IPS DF 6.9 (cell line): ENCODE measurements around the gene LOC101059915.
"Not testable (repeated sequence)": the region's sequence is repeated elsewhere in the genome, so short reads cannot be mapped to it uniquely, and the experiment has no call there.

ENCODE experiments used
- DNase-seq: peaks from one replicate; pipeline ENCODE4 v3.0.0-alpha.2; 2013; ENCODE audit warnings: low read depth, low spot score
- H3K27ac ChIP-seq: one replicate; pipeline ENCODE4 v1.5.1; 2013; ENCODE audit warnings: low read length, control low read depth
- H3K27me3 ChIP-seq: 2 replicates; pipeline ENCODE4 v1.6.1; 2013; ENCODE audit warnings: mild to moderate bottlenecking, low read length; ENCODE audit not compliant: control insufficient read depth, insufficient read depth
- H3K36me3 ChIP-seq: 2 replicates; pipeline ENCODE4 v1.6.1; 2013; ENCODE audit warnings: low read length; ENCODE audit not compliant: control insufficient read depth, insufficient read depth
- H3K4me1 ChIP-seq: 2 replicates; pipeline ENCODE4 v1.6.1; 2013; ENCODE audit warnings: low read length; ENCODE audit not compliant: control insufficient read depth, insufficient read depth
- H3K4me3 ChIP-seq: 2 replicates; pipeline ENCODE4 v1.5.1; 2013; ENCODE audit warnings: mild to moderate bottlenecking, low read length
- H3K9me3 ChIP-seq: 2 replicates; pipeline ENCODE4 v1.6.1; 2013; ENCODE audit warnings: low read length, inconsistent platforms; ENCODE audit not compliant: control insufficient read depth, insufficient read depth
- WGBS: extraction: QIAGEN DNeasy Blood & Tissue Kit; methylation state at CpG from one replicate; pipeline ENCODE4 v1.1.7; 2013; ENCODE audit warnings: mixed read lengths, missing lambda C conversion rate; ENCODE audit not compliant: insufficient read length, insufficient coverage; 5-methylcytosine and 5-hydroxymethylcytosine counted together

Gene LOC101059915

DNA sequence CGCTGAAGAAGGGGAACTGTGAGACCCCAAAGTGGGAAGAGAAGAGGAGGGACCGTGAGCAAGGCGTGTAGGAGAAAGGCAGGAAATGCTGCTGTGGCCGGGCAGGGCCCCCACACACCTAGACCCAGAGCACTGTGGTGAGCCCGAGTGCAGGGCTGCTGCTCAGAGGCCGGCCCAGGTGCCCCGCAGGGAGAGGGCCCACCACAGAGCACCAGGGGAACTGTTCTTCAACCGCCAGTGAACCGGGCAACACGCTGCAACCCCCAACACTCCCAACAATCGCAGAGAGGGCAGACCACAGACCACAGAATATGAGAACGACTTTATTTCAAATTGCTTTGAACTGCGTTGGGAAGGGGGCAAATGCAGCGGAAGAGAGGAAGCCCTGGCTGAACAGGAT, 46.7 kb downstream of the LOC101059915 start:
- not testable (repeated sequence) for DNase-seq
- no CpG with 5 or more reads among the region's 14 CpGs for WGBS

DNA sequence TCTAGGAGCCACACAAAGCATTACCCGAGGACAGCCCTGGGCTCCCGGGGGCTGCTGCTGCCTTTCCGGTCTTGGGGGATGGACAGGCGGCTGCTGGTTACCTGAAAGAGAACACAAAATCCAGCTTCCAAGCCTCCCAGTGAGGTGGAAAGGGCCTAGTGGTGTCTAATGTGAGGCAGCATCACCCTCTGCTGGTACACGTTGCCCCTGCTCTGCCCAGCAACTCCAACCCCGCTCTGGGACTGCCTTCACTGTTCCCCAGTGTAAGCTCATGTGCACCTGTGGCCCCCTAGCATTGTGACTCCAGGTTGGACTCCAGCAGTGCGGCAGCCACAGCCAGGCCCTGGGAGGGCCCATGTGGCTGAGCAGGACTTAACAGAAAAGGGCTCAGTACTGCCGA, 48.2 kb downstream of the LOC101059915 start:
- WGBS = no CpG with 5 or more reads among the region's 8 CpGs
- H3K27me3 ChIP-seq, H3K36me3 ChIP-seq: not testable (repeated sequence)

More for the DNA sequence above, 46.7 kb downstream of the LOC101059915 start:
- not testable (repeated sequence) for H3K4me1 ChIP-seq, H3K9me3 ChIP-seq, H3K36me3 ChIP-seq, H3K4me3 ChIP-seq, H3K27me3 ChIP-seq, H3K27ac ChIP-seq

DNA sequence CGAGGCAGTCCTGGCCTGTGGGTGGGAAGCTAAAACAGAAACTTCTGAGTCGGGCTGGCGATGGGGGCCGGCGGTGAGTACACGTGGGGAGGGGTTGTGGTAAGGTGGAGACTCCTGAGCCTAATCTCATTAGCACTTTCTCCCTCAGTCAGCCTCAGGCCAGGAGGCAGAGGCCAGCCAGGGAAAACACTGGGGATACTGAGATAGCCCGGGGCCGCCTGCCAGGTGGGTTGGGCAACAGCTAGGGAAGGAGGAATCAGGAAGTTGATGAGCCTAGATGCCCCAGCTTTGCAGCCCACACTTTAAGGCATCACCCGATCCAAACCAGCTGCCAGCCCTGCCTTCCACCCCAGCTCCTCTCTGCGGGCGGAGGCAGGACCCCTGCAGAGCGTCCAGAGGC, 49.0 kb downstream of the LOC101059915 start:
- no CpG with 5 or more reads among the region's 12 CpGs for WGBS
- H3K9me3 ChIP-seq, H3K27me3 ChIP-seq, H3K36me3 ChIP-seq, DNase-seq, H3K4me1 ChIP-seq, H3K4me3 ChIP-seq, H3K27ac ChIP-seq: not testable (repeated sequence)

More for the DNA sequence above, 48.2 kb downstream of the LOC101059915 start:
- DNase-seq, H3K4me3 ChIP-seq, H3K9me3 ChIP-seq, H3K27ac ChIP-seq, H3K4me1 ChIP-seq: not testable (repeated sequence)

DNA sequence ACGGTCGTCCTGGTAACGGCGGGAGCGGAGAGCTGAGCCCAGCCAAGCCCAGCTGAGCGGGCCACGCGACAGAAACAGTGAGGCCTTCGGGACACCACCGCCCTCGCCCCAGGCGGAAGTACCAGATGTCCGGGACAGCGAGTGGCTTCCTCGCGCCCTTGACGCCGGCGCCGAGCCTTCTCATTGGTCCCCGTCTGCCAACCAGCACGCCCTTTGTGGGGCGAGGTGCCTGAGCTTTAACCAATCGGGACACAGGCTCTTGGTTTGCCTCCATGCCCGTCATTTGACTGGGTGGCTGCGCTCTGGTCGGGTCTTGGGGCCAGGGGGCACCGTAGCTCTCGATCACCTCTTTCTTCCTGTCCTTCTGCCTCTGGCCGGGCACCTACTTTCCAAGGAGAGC, 50.8 kb downstream of the LOC101059915 start, which contains the start of gene CXorf49:
Gene CXorf49, minus strand, starts transcription at position 101 of the 400 bp plus-strand sequence. CDS start 134 bp downstream, outside the sequence.
- DNase-seq, H3K27me3 ChIP-seq, H3K36me3 ChIP-seq, H3K9me3 ChIP-seq, H3K4me3 ChIP-seq, H3K4me1 ChIP-seq, H3K27ac ChIP-seq: not testable (repeated sequence)
- no CpG with 5 or more reads among the region's 30 CpGs for WGBS

GRCh38 chrX:71719195-71719594, 51.8 kb downstream of the LOC101059915 start:
- H3K36me3 ChIP-seq, H3K9me3 ChIP-seq, DNase-seq, H3K27ac ChIP-seq, H3K4me1 ChIP-seq, H3K27me3 ChIP-seq, H3K4me3 ChIP-seq: not testable (repeated sequence)
- WGBS = no CpG with 5 or more reads among the region's 30 CpGs

- no CpG with 5 or more reads among the region's 20 CpGs for WGBS
- DNase-seq, H3K4me3 ChIP-seq, H3K27me3 ChIP-seq, H3K36me3 ChIP-seq, H3K9me3 ChIP-seq, H3K4me1 ChIP-seq, H3K27ac ChIP-seq: not testable (repeated sequence)
Observed at GRCh38 chrX:71720289-71720886, 53.0 kb downstream of the LOC101059915 start.
